Measurements from ENCODE around the gene MRPL2. TPM values are rescaled to one million over a fixed set of nuclear protein-coding genes. Genes with fewer than 3 reads are reported as not detected.

Gene MRPL2
- total RNA-seq, 1 donor, result 18.7 TPM

DNA sequence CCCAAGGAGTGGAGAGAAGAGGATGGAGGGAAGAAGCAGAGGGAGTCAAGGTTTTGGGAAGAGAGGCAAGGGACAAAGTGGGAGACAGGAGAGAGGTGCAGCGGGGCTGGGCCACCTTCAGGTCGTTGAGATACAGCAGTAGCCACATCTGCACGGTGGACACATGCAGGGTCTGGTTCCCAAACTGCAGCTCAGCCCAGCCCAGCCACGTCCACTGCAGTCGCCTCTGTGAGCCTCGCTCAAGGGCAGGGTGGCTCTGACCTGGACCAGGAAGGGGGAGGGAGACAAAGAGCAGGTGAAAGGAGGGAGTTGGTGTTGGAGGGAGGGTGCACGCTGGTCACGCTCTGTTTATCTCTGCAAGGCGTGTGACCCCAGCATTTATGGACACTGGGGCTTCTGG is 20.5 kb downstream of the MRPL2 start:
- no peak for DNase-seq (ENCODE audit: low read depth)
- TF ChIP-seq CTCF (IDR thresholded peaks at IDR 0.05; ENCODE audit: insufficient read depth, low read length), result no peak
- no peak overlapping the region for H3K4me3 ChIP-seq (ENCODE audit: low read depth, low read length)

DNA sequence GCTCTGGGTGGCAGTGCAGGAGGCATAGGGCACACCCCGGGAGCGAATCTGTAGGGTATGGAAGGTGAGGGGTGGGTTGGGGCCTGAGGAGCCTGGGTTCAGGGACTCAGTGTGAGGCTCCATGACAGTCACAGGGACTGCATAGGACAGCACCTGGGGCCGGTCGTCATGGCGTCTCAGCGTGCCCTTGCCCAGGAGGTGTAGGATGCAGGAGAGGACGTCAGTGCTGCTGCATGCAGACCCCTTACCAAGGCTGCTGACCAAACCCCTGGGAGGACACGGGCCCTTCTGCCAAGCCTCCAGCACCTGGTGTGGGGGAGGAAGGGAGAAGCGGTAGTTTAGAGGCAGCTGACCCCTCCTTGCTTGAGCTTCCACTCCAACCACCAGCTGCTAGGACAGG is 21.5 kb downstream of the MRPL2 start:
- no peak overlapping the region for H3K4me3 ChIP-seq (ENCODE audit: low read depth, low read length)
- TF ChIP-seq CTCF (IDR thresholded peaks at IDR 0.05; ENCODE audit: insufficient read depth, low read length), result no peak
- no peak for DNase-seq (ENCODE audit: low read depth)

- no peak overlapping the region for H3K4me3 ChIP-seq (ENCODE audit: low read depth, low read length)
- TF ChIP-seq CTCF (IDR thresholded peaks at IDR 0.05; ENCODE audit: insufficient read depth, low read length), result no peak
- DNase-seq (ENCODE audit: low read depth), result no peak
Measured at GRCh38 chr6:43037197-43037596, 22.0 kb downstream of the MRPL2 start.

DNA sequence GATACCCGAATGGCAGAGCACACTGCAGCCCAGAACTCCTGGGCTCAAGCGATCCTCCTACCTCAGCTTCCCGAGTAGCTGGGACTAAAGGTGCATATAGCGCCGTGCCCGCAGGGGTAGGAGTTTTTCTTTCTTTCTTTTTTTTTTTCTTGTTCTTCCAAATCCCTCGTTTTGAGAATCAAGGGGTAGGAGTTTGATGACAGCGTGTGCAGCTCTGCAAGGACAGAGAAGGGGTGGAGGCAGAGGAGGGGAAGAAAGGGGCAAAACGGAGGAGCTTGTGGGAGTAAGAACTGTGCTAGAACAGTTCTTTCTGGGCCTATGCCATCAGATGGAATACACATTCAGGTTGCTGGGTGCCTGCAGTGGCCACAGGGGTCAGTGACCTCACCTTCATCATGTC is 22.5 kb downstream of the MRPL2 start:
- DNase-seq (ENCODE audit: low read depth), result no peak
- TF ChIP-seq CTCF (IDR thresholded peaks at IDR 0.05; ENCODE audit: insufficient read depth, low read length), result no peak
- H3K4me3 ChIP-seq (ENCODE audit: low read depth, low read length), result no peak overlapping the region

GRCh38 chr6:43035495-43036194 is 23.6 kb downstream of the MRPL2 start:
- no peak overlapping the region for H3K4me3 ChIP-seq (ENCODE audit: low read depth, low read length)
- no peak for DNase-seq (ENCODE audit: low read depth)
- no peak for TF ChIP-seq CTCF (IDR thresholded peaks at IDR 0.05; ENCODE audit: insufficient read depth, low read length)

DNA sequence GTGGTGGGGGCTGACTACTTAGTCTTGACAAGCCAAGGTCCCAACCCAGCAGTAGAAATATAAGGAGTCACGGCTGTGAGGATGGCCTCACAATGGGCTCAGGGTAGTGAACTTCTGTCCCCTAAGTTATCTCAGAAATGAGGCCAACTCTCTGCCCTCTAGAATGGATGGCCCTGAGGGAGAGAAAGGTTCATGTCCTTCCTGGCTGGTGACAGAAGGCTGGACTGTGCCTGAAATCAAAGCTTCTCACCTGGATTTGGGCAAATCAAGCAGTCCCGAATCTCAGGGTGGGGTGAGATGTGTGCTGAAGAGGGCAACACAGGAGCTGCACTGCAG is 25.1 kb downstream of the MRPL2 start:
- no peak overlapping the region for H3K4me3 ChIP-seq (ENCODE audit: low read depth, low read length)
- no peak for TF ChIP-seq CTCF (IDR thresholded peaks at IDR 0.05; ENCODE audit: insufficient read depth, low read length)
- DNase-seq (ENCODE audit: low read depth), result no peak
